ENCODE results near the gene POMT2.

POMT2 gene

DNA sequence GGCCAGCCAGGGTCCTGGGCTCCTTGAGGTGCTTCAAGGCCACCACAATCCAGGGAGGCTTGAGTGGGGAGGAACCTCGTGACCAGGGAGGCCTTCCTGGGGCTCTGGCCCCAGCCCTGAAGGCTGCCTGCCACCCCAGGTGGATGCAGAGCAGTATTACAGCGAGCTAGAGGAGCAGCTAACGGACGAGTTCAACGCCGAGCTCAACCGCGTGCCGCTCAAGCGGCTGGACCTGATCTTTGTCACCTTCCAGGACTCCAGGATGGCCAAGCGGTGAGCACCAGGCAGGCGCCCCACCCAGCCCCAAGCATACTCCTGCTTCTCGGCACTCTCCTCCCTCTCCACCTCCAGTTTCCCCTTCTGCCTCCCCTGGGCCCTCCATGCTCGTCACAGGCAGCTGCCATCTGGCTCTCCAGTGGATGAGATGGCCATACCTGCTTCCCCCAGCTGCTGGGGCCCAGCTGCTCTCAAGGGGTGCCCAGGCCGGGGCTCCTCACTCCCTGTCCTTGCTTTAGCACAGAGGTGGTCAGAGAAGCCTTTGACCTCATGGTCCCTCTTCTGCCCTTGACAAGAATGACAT is 80.3 kb downstream of the POMT2 start:
- no peak for DNase-seq (ENCODE audit: low spot score)

DNA sequence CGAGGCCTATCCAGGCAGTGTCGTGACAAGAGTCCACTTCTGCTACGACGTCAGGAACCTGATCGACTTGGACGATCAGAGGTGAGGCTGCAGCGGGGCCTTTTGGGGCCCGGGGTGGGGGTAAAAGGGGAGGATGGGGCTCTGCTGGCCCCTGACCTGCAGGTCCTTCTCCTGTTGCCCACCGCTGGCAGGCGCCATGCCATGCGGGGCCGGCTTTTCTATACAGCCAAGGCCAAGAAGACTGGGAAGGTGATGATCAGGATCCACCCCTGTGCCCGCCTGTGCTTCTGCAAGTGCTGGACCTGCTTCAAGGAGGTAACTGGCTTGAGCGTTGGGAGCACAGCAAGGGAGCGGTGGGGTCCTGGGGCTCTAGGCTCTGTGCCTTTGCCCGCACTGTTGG is 81.3 kb downstream of the POMT2 start:
- no peak for DNase-seq (ENCODE audit: low spot score)

DNA sequence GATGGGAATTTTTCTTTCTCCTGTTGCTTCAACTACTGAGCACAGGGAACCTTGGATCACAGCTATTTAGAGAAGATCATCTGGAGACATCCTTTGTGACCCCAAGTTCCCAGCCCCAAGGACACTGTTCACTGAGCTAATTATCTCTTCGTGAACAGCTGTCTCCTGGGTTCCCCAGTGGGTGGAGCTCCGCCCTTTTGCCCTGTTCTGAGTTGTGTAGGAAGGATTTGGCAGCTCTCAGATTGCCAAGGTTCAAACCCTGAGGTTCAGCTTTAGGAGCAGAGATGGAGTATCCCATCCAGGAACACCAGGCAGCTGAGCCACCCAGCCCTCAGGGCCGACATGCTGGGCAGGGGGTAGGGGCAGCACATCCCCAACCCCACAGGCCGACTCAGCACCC is 81.7 kb downstream of the POMT2 start:
- DNase-seq (ENCODE audit: low spot score), result no peak

DNA sequence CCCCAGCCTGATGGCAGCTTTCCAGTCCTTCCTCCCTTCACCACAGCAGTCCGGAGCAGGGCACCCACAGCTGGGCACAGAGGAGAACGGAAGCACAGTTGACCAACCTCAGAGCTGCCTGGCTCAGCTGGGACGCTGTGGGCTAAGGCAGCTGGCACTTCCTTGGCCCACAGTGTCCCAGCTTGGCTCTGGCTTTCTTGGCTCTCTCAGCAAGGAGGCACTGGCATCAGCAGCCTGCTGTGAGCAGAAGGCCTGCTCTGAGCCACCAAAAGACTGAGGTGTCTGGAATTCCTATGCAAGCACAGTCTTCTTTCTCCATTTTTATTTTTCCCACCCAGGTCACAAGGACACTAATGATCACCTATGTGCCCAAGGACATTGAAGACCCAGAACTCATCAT is 82.3 kb downstream of the POMT2 start:
- no peak for DNase-seq (ENCODE audit: low spot score)

DNA sequence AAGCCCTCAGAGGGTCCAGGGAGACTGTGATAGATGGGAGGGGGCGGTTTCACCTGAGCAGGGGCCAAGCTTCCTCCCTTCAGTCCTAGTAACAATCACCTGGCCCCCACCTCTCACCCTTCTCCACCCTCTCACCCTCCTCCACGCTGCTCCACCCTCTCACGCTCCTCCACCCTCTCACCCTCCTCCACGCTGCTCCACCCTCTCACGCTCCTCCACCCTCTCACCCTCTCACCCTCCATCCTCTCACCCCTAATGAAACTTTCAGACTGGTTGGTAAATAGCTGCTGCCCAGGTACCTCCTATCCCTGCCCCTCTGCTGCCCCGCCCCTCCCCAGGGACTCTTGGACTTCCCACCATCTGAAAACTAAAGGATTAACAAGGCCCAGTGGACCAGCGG is 83.9 kb downstream of the POMT2 start:
- no peak for DNase-seq (ENCODE audit: low spot score)

DNA sequence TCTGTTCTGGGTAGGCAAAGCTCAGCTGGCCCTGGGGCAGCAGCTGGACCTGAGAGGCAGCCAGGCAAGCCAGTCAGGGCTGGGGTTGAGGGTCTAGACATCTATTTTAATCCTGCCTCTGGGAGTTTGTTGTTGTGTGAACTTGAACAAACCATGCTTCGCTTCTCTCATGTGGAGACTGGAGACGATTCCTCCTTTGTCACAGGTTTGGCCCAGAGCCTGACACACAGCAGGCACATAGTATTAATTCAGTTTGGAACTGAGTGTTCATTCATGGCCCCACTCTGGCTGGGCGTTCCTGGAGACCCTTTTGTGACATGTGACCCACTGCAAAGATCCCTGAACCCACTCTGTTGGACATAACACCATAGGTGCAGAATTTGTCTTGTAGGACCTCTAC is 89.0 kb downstream of the POMT2 start:
- no peak for DNase-seq (ENCODE audit: low spot score)

DNA sequence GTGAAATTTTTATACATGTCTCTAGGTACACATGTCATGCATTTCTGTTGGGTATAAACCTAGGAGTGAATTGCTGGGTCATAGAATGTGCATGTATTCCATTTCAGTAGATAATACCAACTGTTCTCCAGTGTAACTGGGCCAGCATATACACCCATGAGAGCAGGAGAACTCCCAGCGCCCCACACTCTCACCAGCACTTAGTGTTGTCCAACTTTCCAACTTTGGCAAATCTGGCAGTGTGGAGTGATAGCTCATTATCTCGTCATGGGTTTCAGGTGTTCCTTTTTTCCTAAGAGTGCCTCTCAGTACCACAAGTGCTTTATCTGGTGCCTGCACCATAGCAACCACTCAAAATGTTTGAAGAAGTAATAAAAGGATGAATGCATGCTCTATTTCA is 89.8 kb downstream of the POMT2 start:
- DNase-seq (ENCODE audit: low spot score), result no peak

DNA sequence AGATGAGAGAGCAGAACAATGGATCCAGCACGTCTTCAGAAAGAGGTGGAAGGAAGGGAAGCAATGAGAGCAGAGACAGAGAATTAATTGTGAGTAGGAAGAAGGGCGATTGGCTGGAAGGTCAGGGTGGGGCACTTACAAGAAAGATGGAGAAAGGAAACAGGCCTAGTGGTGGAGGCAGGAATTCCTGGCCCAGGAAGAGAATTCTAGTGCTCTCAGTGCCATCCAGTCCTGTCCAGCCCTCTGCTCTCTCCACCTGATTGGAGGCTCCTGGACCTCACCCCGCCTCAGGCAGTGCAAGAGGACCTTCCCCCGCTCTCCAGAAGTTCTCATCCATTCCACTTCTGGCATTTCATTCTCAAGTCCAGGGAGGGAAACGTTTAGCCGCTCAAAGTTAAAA is 92.6 kb downstream of the POMT2 start:
- DNase-seq (ENCODE audit: low spot score), result no peak

DNA sequence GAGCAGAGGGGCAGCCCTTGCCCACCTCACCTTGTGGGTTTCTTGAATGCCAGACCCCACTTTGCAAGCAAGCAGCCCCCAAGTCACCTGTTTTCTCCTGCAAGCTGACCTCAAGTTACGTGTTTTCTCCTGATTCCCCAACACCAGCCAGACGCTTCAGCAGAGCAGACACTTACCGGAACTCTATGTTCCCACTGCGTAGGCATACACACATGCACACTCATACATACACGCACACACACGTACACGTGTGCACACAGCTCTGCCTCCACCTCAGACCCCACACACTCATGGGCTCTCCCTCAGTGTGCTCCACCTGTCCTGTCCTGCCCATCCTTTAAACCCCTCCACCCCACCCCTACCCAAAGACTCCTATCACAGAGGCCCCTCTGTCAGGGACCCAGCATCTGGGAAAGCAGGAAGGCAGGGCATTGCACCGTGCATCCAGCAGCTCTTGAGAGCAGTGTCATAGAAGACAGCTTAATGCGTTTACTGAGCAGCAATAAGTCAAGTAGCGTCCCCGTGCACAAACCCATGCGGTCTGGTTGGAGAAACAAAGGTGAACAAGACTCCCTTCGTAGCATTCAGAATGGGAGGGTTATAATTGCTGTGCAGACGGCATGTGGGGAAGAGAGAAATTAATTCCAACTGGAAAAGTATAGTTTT is 94.7 kb downstream of the POMT2 start:
- DNase-seq (ENCODE audit: low spot score), result no peak

DNA sequence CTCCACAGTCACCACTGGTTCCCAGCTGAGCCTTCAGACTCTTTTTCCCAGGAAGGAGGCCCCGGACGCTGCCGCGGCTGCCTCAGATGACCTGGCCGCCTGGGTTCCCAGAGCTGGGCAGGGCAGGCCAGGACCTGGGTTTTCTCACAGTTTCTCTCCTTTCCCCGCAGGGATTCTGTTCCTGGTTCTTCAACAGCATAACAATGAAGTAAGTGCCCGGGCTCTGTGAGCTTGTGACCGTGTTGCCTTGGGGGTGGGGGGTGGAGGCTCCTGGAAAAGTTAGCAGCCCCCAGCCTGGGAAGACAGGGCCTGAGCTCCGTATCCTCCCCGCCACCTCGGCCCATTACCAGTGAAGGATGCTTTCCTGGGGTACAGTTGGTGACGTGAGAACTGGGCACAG is 95.4 kb downstream of the POMT2 start:
- no peak for DNase-seq (ENCODE audit: low spot score)

All from CD4-positive, alpha-beta T cell treated with Interleukin-6 at 100 ng/mL for 8 hours (primary cell).